Esophagus muscularis mucosa (tissue), 3 donors: ENCODE data around the gene DSTN.

Source experiments
- CTCF ChIP-seq, 3 experiments: fragments of 200-600 bp in 2 of 3; fragments of 450-650 bp in 1 of 3; sonication (generic) in 2 of 3; IDR thresholded peaks; one replicate each; pipeline ENCODE4 v1.5.1; 2017 to 2019; ENCODE audit warnings: antibody characterized with exemption in 3 of 3, mild to moderate bottlenecking in 2 of 3, moderate library complexity in 1 of 3
- POLR2A ChIP-seq: fragments of 450-650 bp; IDR thresholded peaks from one replicate; pipeline ENCODE4 v1.6.1; 2017; ENCODE audit warnings: antibody characterized with exemption, moderate library complexity, mild to moderate bottlenecking, low read depth

DNA sequence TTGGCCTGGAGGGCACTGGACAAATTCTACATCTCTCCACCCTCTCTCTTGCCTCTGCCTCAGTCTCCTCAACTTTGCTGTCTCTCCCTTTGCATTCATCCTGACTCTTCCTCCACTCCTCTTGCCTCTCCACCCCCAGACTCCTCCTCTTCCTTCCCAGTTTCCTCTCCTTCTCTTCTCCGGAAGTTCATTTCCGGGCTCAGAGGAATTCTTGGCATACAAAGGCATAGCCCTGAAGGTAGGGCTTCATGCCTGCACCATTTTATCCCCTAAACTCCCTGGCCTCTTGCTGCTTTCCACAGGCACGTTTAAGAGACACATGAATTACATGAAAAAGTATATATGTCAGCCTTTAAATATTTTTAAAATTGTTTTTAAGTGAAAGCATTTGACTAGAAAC is 49.3 kb upstream of the DSTN start:
- no peak for TF ChIP-seq CTCF (IDR thresholded peaks at IDR 0.05)
- TF ChIP-seq POLR2A, result no peak
